Stimulated activated CD8-positive, alpha-beta memory T cell treated with anti-CD3 and anti-CD28 coated beads, Interleukin-2, amount 100 ng/mL, for 1 hour (primary cell): ENCODE data around the gene FAM217A.

ENCODE experiments used
- DNase-seq, 2 donors: peaks; one replicate each; pipeline ENCODE4 v3.0.0-alpha.2; 2020; ENCODE audit warnings: low read depth in 2 of 2

FAM217A gene

DNA sequence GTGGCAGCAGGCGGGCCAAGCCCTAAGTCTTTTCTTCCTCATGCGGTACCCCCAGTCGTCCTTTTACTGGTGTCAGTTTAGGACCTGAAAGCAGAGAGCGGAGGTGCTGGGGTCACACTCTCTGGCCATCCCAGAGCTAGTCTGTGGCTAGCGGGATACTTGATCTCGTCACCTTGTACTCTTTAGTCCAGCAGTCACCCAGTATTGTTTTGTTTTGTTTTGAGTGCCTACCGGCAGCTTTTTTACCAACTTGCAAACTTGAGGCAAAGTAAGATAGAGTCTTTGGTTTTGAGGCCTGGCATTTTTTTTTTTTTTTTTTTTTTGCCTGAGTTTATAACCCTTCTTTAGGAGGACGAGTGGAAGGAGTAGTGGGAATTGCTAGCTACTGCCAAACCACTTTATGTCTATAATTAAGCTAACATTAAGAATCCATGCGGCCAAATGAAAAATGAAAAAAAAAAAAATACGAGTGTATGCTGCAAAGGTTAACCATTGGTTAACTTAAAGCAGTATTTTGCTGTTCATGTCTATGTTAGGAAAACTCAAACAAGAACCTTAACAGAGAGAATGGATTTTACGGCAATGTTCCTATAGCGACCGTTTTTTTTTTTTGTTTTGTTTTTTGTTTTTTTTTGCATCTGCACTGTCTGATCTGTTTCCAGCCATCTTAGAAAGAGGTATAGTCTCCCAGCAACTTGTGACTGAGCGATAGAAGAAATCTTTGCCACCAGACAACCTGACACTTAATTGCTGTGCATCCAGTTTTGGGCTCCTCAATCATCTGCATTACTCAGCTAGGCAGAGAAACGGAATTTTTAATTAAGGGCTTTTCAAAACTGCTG, 56.9 kb downstream of the FAM217A start:
- no peak for DNase-seq

DNA sequence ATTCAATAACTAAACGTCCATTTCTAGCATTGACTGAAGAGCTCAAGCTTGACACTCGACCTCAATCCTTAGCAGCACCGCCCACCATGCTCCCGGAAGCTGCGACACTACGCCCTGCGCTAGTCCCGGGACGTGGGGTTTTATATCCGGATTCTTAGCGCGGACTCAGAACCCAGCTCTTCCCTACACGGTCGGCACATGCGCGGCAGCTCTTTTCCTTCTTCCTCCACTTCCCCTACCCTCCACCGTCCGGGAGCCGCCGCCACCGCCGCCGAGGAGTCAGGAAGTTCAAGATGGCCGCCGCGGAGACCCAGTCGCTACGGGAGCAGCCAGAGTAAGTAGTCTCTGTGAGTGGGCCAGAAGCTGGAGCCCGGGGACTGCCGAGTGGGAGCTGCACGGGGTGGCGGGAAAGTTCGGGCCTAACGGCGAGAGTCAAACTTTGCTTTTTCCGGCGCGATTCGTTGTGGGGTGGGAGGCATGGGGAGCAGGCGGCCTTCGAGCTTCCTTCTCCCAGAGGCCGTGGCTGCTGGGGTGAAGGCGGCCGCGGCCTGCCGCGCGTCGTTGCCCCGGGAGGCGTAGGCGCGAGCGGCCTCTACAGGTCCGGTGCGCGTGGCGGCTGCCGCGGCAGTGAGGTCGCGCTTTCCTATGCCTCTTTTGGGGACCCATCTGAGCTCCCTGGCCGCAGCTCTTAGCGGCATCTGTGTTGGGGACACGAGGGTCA, 57.6 kb downstream of the FAM217A start:
- peak; percentile 66 to 73 for DNase-seq

DNA sequence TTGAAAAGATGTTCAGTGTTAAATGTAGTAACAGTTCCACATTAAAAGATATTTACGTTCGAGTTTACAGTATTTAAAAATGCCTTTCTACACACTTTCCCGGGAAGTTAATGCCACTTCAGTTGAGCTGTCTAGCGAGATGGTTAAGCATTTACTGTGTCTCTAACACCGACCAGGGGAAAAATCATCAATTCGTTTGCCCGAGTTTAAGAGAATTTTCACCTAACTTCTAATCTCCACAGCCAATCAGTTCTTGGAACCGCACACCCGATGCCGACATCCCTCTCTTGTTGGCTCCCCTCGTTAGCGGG, 58.2 kb downstream of the FAM217A start:
- no peak for DNase-seq

GRCh38 chr6:4018924-4019236, 60.1 kb downstream of the FAM217A start:
- DNase-seq, result no peak
